ENCODE results near the gene CHADL. TPM values are rescaled to one million over a fixed set of nuclear protein-coding genes. Genes with fewer than 3 reads are reported as not detected.

The CHADL gene
- total and polyA plus RNA-seq, 10 of the 15 experiments (the other 5 are each of a cell fraction or from before 2014, with no cell fraction given), result 0.24 TPM; not detected in 9

DNA sequence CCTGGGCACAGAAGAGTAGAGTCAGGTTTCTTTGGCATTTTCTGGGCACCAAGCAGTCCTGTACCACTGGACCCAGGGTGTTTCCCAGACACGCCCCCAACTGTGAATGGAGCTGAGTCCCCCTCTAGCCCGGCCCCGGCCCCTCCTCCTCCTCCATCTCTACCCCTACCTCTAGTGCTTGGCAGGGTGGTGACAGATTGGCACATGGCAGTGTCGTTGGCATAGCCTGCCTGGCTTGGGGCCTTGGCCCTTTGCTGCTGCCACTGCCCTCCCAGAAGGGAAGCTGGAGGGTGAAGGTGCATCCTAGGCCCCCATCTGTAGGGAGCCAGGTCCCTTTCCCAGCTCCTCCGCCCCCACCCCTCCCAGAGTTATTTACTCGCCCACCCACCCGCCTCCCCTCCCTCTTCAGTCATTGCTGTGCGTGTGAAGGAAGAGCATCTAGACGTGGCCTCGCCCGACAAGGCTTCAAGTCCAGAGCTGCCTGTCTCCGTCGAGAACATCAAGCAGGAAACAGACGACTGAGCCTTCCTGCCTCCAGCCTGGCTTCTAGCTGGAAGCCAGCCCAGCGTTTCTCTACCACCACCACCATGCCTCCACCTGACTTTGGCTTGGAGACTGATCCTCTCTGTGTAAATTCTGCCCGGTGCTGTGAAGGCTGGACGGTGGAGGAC is 10.9 kb downstream of the CHADL start:
- RAD21 ChIA-PET (ENCODE audit: unreplicated experiment), result interaction anchor here (0.6 to 1.1 kb wide), 2 partner anchors 307 to 939 kb away, joined by 3 to 6 read pairs; no protein-coding TSS in a partner anchor
- H3K4me3 ChIP-seq, result no peak overlapping the region
- no peaks in the 10 kb centered on the region for H3K79me2 ChIP-seq (ENCODE audit: control insufficient read depth, insufficient read depth, low read length)
- no peaks in the 10 kb centered on the region for H3K27me3 ChIP-seq (replicated peaks in 1 of 2; ENCODE audit: control insufficient read depth in 2 of 2, insufficient read depth in 2 of 2, low read length in 1 of 2)
- H4K20me1 ChIP-seq (ENCODE audit: control insufficient read depth, insufficient read depth), result no peaks in the 10 kb centered on the region
- H3K27ac ChIP-seq (ENCODE audit: control insufficient read depth, insufficient read depth), result no peak overlapping the region
- TF ChIP-seq LARP7 (IDR thresholded peaks at IDR 0.05) (no peak), POLR2A (IDR thresholded peaks at IDR 0.05; ENCODE audit: low read depth, low read length) (no peak), SRF (IDR thresholded peaks at IDR 0.05; ENCODE audit: low read depth in 2 of 2, low read length in 2 of 2) (no peak), TAF1 (IDR thresholded peaks at IDR 0.05; ENCODE audit: borderline replicate concordance, low read depth, low read length) (no peak), NRF1 (conservative IDR thresholded peaks at IDR 0.05; ENCODE audit: low read depth, low read length) (no peak), SUPT20H (IDR thresholded peaks at IDR 0.05; ENCODE audit: borderline replicate concordance, control insufficient read depth, low read depth, low read length) (no peak), MTA2 (IDR thresholded peaks at IDR 0.05; ENCODE audit: low read depth) (no peak), ZNF274 (IDR thresholded peaks at IDR 0.05; ENCODE audit: insufficient read depth, insufficient read length) (no peak), SREBF1 (IDR thresholded peaks at IDR 0.05; ENCODE audit: low read length) (no peak)
- H2AFZ ChIP-seq (ENCODE audit: control insufficient read depth, low read depth, low read length), result no peak overlapping the region
- WGBS (ENCODE audit: insufficient coverage, insufficient replicate concordance, low lambda C conversion rate, missing lambda C conversion rate), result 82% methylated on average over 12 of the region's 17 CpGs
- FAIRE-seq (no peak), ATAC-seq (no peak), DNase-seq (ENCODE audit: low read depth, low spot score) (no peak)
- H3K4me2 ChIP-seq (ENCODE audit: control insufficient read depth, insufficient read depth), result no peak overlapping the region
- CTCF ChIA-PET, result interaction anchor here (2.2 kb wide), 1 partner anchor 307 kb away, joined by 9 read pairs; no protein-coding TSS in a partner anchor
- H3K9ac ChIP-seq (ENCODE audit: control insufficient read depth, insufficient read depth, low read length), result no peak overlapping the region
- H3K36me3 ChIP-seq (ENCODE audit: control insufficient read depth in 2 of 2, insufficient read depth in 2 of 2, low read length in 1 of 2), result peaks cover 2 to 14% of the 10 kb centered on the region in 2 experiments
- BruUV-seq (replicated peaks), result no TSS peak
- intact Hi-C loops (cut with micrococcal nuclease; ENCODE audit: unreplicated experiment) (no loop called here), in situ Hi-C loops (cut with MboI) (no loop called here)
- POLR2A ChIA-PET, result no interaction called here
- H3K9me3 ChIP-seq (replicated peaks; ENCODE audit: control insufficient read depth, insufficient read depth, low read length), result no peaks in the 10 kb centered on the region
- no peaks in the 10 kb centered on the region for H3K4me1 ChIP-seq (ENCODE audit: control insufficient read depth, insufficient read depth, low read length)
- SMC1A ChIA-PET (ENCODE audit: uncharacterized antibody, unreplicated experiment), result interaction anchor here (0.9 to 1.3 kb wide), 2 partner anchors 71 to 331 kb away, joined by 3 read pairs; partner anchors contain the start of gene ZC3H7B
